Stimulated activated CD4-positive, alpha-beta T cell treated with anti-CD3 and anti-CD28 coated beads, Interleukin-4, amount 100 ng/mL, for 48 hours (primary cell): ENCODE data around the gene UBA7.
"Not testable (repeated sequence)": the region's sequence is repeated elsewhere in the genome, so short reads cannot be mapped to it uniquely, and the experiment has no call there.

Experiments used
- DNase-seq, 2 donors: peaks; one replicate each; pipeline ENCODE4 v3.0.0-alpha.2; 2020; ENCODE audit warnings: low read depth in 2 of 2

Gene UBA7

DNA sequence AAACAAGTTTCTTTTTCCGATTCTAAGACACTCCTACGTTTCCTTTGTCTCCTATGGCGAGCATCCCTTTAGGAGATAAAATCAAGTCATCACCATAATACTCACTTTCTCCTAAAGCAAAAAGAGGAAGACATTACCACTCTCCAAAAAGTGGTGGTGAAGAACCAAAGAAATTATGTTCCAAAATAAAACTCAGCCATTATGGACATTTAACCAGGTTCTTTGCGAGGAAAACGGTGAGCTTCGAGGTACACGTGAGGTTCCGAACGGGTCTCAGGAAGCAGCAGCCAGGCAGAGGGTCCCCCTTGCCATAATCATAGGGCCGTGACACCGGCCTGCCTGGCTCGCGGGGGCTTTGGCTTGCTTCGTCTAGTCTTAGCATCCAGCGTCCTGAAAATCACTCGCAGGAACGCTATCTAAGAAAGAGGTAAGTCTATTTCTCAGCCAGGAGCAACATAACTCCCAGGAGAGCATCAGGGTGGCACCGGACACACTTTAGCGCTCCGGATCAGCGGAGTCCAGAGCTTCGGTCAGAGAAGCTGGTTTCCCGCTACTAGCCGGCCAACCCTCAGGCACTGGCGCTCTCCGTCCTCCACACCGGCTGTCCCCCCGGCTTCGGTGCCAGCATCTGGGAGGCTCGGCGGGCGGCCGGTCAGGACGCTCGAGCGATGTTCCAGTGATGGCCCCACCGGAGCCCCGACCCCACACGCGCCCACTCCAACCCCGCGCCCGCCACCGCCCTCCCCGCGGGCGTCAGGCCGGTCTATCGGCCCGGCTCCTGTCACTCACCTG lies 28.0 kb downstream of the UBA7 start:
- peak in 1 of 2 donors; percentile 23 for DNase-seq

DNA sequence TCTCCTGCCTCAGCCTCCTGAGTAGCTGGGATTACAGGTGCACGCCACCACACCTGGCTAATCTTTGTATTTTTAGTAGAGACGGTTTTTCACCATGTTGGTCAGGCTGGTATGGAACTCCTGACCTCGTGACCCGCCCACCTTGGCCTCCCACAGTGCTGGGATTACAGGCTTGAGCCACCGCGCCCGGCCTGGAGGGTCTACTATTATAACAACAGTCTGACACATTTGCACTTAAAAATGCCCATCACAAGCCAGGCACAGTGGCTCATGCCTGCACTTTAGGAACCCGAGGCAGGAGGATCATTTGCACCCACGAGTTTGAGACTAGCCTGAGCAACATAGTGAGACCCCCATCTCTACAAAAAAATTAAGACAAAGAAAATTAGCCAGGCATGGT lies 31.5 kb downstream of the UBA7 start:
- not testable (repeated sequence) for DNase-seq

DNA sequence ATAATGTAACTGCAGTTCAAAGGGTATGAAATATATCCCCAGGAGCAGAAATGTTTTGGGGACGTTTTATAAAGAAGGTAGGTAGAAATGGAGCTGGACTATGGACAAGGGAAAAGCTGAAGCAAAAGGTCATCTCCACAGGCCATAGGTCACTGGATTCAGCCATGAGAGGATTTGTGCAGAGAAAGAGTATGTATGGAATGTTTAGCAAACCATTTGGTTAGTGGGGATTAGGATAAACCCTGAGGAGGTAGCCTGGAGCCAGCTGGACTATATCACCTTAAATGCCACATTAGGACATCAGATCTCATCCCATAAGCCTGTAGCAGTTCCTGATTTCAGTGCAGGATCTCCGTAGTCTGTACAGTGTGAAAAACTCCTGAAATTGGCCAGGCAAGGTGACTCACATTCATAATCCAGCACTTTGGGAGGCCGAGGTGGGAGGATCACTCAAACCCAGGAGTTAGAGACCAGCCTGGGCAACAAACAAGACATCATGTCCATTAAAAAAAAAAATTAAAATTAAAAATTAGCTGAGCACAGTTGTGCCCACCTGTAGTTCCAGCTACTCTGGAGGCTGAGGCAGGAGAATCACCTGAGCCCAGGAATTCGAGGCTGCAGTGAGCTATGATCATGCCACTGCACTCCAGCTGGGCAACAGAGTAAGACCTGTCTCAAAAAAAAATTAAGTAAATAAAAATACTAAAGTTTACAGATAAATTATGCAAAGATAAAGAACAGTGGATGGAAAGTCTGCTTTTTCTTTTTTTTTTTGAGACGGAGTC lies 32.1 kb downstream of the UBA7 start:
- no peak for DNase-seq

DNA sequence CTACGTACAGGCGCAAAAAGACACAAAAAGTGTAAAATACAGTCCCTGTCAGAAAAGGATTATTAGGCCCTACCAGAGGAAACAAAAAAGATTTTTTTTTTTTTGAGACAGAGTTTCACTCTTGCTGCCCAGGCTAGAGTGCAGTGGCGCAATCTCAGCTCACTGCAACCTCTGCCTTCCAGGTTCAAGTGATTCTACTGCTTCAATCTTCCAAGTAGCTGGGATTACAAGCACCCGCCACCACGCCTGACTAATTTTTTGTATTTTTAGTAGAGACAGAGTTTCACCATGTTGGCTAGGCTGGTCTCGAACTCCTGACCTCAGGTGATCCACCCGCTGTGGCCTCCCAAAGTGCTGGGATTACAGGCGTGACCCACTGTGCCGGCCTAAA lies 32.8 kb downstream of the UBA7 start:
- not testable (repeated sequence) for DNase-seq

DNA sequence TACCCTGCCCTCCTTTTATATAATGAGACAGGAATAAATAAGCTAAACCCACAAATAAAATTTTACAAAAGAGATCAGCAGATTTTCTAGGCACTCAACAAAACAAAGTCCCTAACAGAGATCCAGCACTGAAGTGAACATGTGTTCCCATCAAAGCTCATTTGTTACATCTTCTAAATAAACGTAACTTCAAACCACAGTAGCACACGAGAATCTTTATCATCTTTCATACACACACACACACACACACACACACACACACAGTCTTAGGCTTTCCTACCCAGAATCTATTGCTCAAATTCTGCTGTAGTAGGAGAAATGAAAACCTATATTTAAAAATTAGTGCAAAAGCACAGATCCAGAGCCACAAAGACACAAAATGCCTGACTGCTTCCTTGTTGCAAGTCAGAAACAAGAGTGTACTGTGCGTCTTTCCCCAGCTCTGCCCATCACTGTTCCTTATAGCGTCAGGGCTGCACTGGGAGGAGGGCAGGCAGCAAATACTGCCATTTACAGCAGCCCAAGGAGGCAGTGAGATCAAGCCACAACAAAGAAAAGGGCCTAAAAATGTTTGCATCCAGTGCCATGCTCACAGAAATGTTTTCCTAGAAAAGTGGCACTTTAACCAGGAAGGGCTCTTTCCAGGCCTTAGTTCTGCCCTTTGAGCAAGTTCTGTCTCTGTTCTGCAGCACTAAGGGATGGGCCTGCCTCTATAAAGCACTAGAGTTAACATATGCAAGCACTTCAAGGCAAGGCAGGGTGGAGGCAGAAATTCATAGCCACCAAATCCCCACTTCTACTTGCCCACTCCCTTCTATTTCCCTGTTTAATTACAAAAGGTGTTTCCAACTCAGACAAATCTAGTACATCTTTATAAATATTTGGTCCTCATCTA lies 33.4 kb downstream of the UBA7 start:
- no peak for DNase-seq

DNA sequence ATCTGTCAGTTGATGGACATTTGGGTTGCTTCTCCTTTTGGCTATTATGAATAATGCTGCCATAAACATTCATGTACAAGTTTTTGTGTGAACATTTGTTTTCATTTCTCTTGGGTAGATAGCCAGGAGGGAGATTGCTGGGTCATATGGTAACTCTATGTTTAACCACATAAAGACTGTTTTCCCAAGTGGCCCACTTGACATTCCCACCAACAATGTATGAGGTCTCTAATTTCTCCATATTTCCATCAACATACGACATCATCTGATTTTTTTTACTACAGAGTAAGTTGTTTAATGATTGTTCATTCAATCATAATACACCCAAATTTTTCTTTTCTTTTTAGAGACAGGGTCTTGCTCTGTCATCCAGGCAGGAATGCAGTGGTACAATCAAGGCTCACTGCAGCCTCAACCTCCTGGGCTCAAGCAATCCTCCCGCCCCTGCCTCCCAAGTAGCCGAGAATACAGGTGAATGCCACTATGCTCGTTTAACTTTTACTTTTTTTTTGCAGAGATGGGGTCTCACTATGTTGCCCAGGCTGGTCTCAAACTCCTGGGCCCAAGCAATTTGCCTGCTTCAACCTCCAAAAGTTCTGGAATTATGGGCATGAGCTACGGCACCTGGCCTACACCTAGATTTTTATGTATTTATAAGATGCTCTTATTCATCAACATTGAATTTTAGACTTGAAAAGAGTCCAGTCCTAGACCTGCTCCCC lies 34.2 kb downstream of the UBA7 start:
- no peak for DNase-seq

DNA sequence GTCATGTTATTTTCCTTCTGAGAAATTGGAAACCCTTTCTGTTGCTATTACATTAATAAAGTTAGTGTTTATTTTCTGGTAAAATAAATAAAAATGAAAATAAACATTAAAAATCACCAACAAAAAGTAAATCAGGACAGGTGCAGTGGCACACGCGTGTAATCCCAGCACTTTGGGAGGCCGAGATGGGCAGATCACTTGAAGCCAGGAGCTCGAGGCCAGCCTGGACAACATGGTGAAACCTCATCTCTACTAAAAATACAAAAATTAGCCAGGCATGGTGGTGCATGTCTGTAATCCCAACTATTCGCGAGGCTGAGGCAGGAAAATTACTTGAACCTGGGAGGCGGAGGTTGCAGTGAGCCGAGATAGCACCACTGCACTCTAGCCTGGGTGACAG lies 37.7 kb downstream of the UBA7 start:
- DNase-seq, result not testable (repeated sequence)

DNA sequence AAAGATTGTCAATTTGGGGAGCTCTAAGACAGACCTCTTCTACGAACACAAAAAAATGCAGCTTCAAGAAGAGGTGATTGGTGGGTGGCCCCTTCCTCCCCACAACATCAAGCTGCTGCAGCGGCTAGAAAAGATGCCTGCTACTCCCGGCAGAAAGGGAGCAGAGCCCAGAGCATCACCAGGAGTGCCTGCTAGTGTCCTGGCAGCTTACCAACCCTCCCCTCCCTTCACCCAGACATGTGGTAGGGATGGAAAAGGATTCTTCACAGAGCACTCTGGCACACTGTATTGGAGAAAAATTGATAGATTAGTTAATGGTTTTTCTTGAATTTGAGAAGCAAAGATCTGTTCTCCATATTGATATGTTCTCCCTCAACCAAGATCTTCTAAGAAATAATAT lies 38.2 kb downstream of the UBA7 start:
- DNase-seq, result no peak

DNA sequence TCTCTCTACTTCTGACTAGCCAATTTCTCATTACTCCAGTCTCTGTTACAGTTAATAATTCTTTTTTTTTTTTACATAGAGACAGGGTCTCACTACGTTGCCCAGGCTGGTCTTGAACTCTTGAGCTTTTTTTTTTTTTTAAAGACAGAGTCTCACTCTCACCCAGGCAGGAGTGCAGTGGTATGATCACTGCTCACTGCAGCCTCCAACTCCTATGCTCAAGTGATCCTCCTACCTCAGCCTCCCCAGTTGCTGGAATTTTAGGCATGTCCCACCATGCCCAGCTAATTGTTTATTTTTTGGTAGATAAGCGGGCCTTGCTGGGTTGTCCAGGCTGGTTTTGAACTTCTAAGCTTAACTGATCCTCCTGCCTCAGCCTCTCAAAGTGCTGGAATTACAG lies 41.0 kb downstream of the UBA7 start:
- no peak for DNase-seq

DNA sequence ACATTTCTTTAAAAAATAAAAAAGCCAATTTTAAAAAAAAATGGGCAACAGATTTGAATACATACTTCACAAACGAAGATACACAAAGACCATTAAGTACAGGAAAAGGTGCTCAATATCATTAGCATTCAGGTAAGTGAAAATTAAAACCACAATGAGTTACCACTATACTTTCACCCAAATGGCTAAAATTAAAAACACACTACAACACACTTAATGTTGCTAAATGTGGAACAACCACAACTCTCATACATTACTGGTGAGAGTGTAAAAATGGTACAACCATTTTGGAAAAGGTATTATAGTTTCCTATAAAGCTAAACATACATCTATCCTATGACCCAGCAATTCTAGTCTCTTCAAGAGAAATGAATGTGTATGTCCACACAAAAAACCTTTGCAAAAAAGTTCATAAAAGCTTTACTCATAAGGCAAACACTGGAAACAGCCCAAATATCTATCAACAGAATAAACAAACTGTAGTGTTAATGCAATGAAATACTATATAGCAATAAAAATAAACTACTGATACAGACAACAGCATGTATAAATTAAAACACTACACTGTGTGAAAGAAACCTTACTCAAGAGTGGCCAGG lies 42.3 kb downstream of the UBA7 start:
- no peak for DNase-seq

DNA sequence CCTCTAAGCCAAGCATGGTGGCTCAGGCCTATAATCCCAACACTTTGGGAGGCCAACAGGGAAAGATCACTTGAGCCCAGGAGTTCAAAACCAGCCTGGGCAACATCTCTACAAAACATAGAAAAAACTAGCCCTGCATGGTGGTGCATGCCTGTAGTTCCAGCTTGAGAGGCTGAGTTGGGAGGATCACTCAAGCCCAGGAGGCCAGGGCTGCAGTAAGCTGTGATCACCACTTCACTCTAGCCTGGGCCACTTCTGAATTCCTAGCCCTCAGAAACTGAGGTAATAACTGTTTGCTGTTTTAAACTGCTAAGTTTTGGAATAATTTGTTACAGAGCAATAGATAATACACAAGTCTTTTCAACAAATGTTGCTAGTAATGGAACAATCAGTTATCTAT lies 43.8 kb downstream of the UBA7 start:
- DNase-seq, result no peak

DNA sequence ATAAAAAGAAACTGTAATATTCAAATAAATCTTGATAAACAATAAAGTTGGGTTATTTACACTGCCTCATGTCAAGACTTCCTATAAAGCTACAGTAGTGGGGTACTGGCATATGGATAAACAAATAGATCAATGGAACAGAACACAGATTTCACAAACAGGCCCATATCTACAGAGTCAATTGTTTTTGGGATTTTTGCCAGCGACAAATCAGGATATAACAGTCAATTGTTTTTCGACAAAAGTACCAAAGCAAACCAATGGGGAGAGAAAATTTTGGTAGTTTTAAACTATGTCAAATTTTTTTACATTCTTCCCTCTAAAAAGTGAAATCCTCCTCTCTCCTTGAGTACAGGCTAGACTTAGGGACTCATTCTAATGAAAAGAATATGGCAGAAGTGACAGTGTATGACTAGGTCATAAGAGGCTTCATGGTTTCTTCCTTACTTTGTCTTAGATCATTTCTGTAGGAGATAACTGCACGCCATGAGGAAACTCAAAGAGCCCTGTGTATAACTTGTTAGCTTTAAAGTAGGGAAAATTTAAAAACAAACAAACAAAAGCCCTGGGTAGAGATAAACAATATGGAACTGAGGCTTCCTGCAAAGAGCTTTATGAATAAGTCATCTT lies 44.4 kb downstream of the UBA7 start:
- DNase-seq, result no peak

DNA sequence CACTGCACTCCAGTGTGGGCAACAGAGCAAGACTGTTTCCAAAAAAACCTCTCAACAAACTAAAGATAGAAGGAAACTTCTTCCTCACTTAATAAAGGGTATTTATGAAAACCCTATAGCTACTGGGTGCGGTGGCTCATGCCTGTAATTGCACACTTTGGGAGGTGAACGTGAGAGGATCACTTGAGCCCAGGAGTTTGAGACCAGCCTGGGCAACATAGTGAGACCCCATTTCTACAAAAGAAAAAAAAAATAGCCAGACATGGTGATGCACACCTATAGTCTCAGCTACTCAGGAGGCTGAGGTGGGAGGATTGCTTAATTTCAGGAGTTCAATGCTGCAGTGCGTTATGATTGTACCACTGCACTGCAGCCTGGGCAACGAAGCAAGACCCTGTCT lies 49.8 kb downstream of the UBA7 start:
- DNase-seq, result no peak

DNA sequence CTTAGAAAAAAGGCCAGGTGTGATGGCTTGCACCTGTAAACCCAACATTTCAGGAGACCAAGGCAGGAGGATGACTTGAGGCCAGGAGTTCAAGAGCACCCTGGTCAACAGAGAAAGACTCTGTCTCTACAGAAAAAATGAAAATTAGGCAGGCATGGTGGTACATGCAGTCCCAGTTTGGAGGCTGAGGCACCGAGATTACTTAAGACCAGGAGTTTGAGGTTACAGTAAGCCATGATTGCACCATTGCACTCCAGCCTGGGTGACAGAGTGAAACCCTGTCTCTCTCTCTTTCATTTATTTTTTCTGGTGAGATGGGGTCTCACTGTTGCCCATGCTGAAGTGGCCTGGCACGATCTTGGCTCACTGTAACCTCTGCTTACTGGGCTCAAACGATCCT lies 52.1 kb downstream of the UBA7 start:
- no peak for DNase-seq

DNA sequence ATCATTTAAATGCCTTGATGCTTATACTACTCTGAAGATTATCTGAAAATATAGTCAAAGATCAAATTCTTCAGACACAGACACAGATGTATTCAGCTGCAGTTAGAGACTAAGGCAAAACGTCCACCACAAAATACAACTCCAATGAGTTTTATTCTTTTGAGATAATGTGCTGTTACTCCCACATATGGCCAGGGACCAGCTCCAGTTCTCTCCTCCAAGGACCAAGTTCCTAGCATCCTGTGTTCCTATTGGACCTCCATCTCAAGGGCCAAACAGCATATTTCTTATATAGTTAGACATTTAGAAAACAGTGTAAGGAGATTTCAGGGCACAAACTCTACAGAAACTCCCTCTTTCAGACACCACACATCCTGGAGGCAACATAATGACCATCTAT lies 54.5 kb downstream of the UBA7 start:
- no peak for DNase-seq

DNA sequence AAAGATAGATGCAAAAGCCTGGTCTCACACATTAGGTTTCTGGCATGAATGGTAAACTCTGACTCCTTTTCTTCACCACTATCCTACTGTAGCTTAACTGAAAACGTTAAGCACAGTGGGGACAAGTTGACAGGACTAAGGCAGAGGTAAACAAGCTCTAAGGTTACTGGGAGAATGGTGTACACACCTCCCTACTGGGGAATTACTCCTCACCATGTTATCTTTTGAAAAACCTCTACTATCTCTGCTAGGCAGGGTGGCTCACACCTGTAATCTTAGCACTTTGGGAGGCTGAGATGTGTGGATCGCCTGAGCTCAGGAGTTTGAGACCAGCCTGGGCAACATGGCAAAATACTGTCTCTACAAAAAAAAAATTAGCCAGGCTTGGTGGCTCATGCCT lies 56.6 kb downstream of the UBA7 start:
- DNase-seq, result no peak

DNA sequence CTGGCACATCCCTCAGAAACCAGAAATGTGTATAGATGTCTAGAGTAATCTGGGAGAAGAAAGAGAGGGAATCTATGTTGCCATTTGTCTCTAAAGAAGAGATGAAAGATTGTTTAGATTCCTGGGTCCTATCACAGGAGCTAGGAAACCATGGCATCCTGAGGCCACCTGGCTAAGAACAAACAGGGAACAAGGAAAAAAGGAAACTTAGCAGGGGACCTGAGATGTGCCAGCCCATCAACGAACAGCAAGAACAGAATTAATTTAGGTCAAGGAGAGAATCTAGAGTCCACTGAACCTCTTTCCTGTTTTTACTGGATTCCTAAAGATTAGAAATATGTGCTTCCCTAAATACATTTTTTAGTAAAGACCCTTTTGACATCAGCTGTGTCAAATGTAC lies 57.7 kb downstream of the UBA7 start:
- no peak for DNase-seq
